NK-92 treated with Interleukin-12 subunit alpha and Interleukin-12 subunit beta, amount 100 ng/mL, for 24 hours (cell line): ENCODE measurements around the gene GPR149.

ENCODE experiments used
- DNase-seq: peaks from one replicate; lab custom pipeline; 2025; lab: John Stamatoyannopoulos, UW

GPR149 gene

GRCh38 chr3:154345422-154346122 is 84.4 kb downstream of the GPR149 start:
- no peak for DNase-seq

- DNase-seq = no peak
Measured at GRCh38 chr3:154338570-154338969, 91.4 kb downstream of the GPR149 start.

GRCh38 chr3:154338008-154338407 is 92.0 kb downstream of the GPR149 start:
- DNase-seq = no peak

- no peak for DNase-seq
Measured at GRCh38 chr3:154334973-154335420, 95.0 kb downstream of the GPR149 start.

- DNase-seq = no peak
Measured at GRCh38 chr3:154327871-154328270, 102.1 kb downstream of the GPR149 start.

GRCh38 chr3:154324919-154325318 is 105.1 kb downstream of the GPR149 start:
- no peak for DNase-seq

GRCh38 chr3:154323891-154324738 is 105.9 kb downstream of the GPR149 start, which contains the start of gene DHX36:
Gene DHX36, minus strand, starts transcription at chr3:154324487. Its CDS starts 71 bp downstream, at chr3:154324416.
- DNase-seq = peak; percentile 82

GRCh38 chr3:154316974-154317767 is 112.8 kb downstream of the GPR149 start:
- DNase-seq = no peak

GRCh38 chr3:154314152-154314551 is 115.8 kb downstream of the GPR149 start:
- DNase-seq = no peak

- no peak for DNase-seq
Measured at GRCh38 chr3:154310840-154311239, 119.2 kb downstream of the GPR149 start.

GRCh38 chr3:154307363-154307762 is 122.6 kb downstream of the GPR149 start:
- no peak for DNase-seq

GRCh38 chr3:154304936-154305335 is 125.1 kb downstream of the GPR149 start:
- no peak for DNase-seq

- DNase-seq = no peak
Measured at GRCh38 chr3:154304116-154304786, 125.7 kb downstream of the GPR149 start.

- DNase-seq = no peak
Measured at GRCh38 chr3:154301561-154301960, 128.4 kb downstream of the GPR149 start.

- no peak for DNase-seq
Measured at GRCh38 chr3:154294016-154294415, 136.0 kb downstream of the GPR149 start.

GRCh38 chr3:154290187-154290586 is 139.8 kb downstream of the GPR149 start:
- no peak for DNase-seq
